Measurements from ENCODE around the gene RPS15. TPM values are rescaled to one million over a fixed set of nuclear protein-coding genes. Genes with fewer than 3 reads are reported as not detected.

The RPS15 gene
- total RNA-seq, 2 experiments from 2014 or later: 1,384 TPM

GRCh38 chr19:1425102-1425837 is 12.9 kb upstream of the RPS15 start:
- peaks cover 49% of the 10 kb centered on the region for H3K36me3 Mint-ChIP-seq (ENCODE audit: low read depth)
- H3K9me3 Mint-ChIP-seq (ENCODE audit: insufficient read depth): no peaks in the 10 kb centered on the region
- ChIA-PET CTCF (no interaction called here), POLR2A (no interaction called here)
- DNase-seq: no peak
- no peak overlapping the region for H3K4me3 Mint-ChIP-seq
- H3K27me3 Mint-ChIP-seq (ENCODE audit: low read depth): no peaks in the 10 kb centered on the region
- H3K4me1 Mint-ChIP-seq (ENCODE audit: low read depth): no peaks in the 10 kb centered on the region
- no peak overlapping the region for H3K27ac Mint-ChIP-seq
- no peak for ATAC-seq

- peaks cover 45% of the 10 kb centered on the region for H3K36me3 Mint-ChIP-seq (ENCODE audit: low read depth)
- no peaks in the 10 kb centered on the region for H3K27me3 Mint-ChIP-seq (ENCODE audit: low read depth)
- ATAC-seq: no peak
- no peaks in the 10 kb centered on the region for H3K9me3 Mint-ChIP-seq (ENCODE audit: insufficient read depth)
- no peak overlapping the region for H3K4me3 Mint-ChIP-seq
- H3K27ac Mint-ChIP-seq: no peak overlapping the region
- H3K4me1 Mint-ChIP-seq (ENCODE audit: low read depth): no peaks in the 10 kb centered on the region
- ChIA-PET POLR2A (no interaction called here), CTCF (no interaction called here)
- no peak for DNase-seq
These were observed 12.3 kb upstream of the RPS15 start for GRCh38 chr19:1425902-1426301.

DNA sequence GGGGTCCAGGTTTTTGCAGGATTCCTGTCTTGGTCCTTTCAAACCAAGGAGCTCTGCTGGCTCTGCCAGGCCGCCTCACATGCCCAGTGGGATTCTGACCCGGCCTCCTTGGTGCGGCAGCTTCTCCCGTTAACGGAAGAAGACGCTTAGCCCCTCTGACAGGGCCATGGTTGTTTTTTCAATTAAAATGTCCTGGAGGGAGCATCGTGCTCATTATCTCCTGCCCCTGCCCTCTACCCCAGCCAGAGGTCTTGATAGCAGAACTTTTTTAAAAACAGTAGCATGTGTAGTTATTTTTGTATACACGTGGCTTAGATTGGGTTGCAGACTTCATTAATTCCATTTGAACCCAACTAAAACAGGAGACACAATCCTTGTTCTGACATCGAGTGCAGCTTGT is 11.5 kb upstream of the RPS15 start:
- no peak overlapping the region for H3K4me3 Mint-ChIP-seq

DNA sequence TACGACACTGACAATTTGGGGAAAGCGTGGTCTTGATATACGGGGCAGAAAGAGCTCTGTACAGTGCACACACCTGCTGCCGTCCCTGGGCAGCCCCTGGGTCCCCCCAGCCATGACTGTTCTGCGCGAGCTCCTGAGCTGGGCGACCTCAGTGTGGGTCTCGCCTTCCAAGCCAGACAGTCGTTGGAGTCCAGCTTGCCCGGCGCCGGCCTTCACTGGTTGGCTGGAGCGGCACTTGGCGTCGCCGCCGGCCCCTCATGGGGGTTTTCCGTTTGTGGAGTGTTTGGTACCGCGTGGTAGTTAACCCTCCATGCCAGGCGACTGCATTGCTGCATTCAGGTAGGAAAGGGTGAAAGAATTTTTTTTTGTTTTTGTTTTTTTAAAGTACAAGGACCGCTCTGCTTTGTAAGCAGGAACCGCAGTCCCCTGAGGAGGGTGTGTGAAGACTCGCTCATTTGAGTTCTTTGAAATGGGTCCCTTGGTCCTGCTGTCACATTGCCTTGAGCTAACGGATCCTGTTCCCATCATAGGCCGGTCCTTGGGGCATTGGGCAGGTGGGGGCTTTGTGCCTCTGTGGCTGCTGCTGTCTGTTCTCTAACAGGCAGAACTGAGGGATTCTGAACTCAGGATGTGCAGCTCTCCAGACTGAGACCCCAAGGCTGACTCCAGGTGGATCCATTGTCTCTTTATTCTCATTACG is 10.8 kb upstream of the RPS15 start:
- no peak for DNase-seq
- POLR2A ChIA-PET: no interaction called here
- peaks cover 46% of the 10 kb centered on the region for H3K36me3 Mint-ChIP-seq (ENCODE audit: low read depth)
- H3K27me3 Mint-ChIP-seq (ENCODE audit: low read depth): no peaks in the 10 kb centered on the region
- CTCF ChIA-PET: interaction anchor here (1.0 kb wide), 1 partner anchor 14 kb away, joined by 6 read pairs; no protein-coding TSS in a partner anchor
- no peak overlapping the region for H3K4me3 Mint-ChIP-seq
- H3K4me1 Mint-ChIP-seq (ENCODE audit: low read depth): no peaks in the 10 kb centered on the region
- ATAC-seq: no peak
- no peak overlapping the region for H3K27ac Mint-ChIP-seq
- H3K9me3 Mint-ChIP-seq (ENCODE audit: insufficient read depth): no peaks in the 10 kb centered on the region

More for the DNA sequence above, 11.5 kb upstream of the RPS15 start:
- Mint-ChIP-seq H3K27me3 (ENCODE audit: low read depth) (no peaks in the 10 kb centered on the region), H3K4me1 (ENCODE audit: low read depth) (no peaks in the 10 kb centered on the region), H3K9me3 (ENCODE audit: insufficient read depth) (no peaks in the 10 kb centered on the region), H3K27ac (no peak overlapping the region), H3K36me3 (ENCODE audit: low read depth) (peaks cover 47% of the 10 kb centered on the region)
- ChIA-PET POLR2A (no interaction called here), CTCF (interaction anchor here (1.0 kb wide), 1 partner anchor 14 kb away, joined by 6 read pairs; no protein-coding TSS in a partner anchor)
- DNase-seq (no peak), ATAC-seq (no peak)

GRCh38 chr19:1428738-1429391 is 9.3 kb upstream of the RPS15 start:
- DNase-seq (no peak), ATAC-seq (no peak)
- Mint-ChIP-seq H3K4me3 (no peak overlapping the region), H3K27ac (no peak overlapping the region), H3K27me3 (ENCODE audit: low read depth) (no peaks in the 10 kb centered on the region), H3K36me3 (ENCODE audit: low read depth) (peaks cover 39% of the 10 kb centered on the region), H3K9me3 (ENCODE audit: insufficient read depth) (no peaks in the 10 kb centered on the region), H3K4me1 (ENCODE audit: low read depth) (no peaks in the 10 kb centered on the region)
- ChIA-PET POLR2A (no interaction called here), CTCF (interaction anchor here (1.3 kb wide), 1 partner anchor 9 kb away, joined by 6 read pairs; no protein-coding TSS in a partner anchor)

- no peak overlapping the region for H3K4me3 Mint-ChIP-seq
- no peaks in the 10 kb centered on the region for H3K9me3 Mint-ChIP-seq (ENCODE audit: insufficient read depth)
- DNase-seq: no peak
- H3K27me3 Mint-ChIP-seq (ENCODE audit: low read depth): no peaks in the 10 kb centered on the region
- H3K27ac Mint-ChIP-seq: no peak overlapping the region
- POLR2A ChIA-PET: no interaction called here
- CTCF ChIA-PET: no interaction called here
- peaks cover 33% of the 10 kb centered on the region for H3K36me3 Mint-ChIP-seq (ENCODE audit: low read depth)
- no peak for ATAC-seq
- no peaks in the 10 kb centered on the region for H3K4me1 Mint-ChIP-seq (ENCODE audit: low read depth)
These were observed 8.4 kb upstream of the RPS15 start for GRCh38 chr19:1429750-1430149.

DNA sequence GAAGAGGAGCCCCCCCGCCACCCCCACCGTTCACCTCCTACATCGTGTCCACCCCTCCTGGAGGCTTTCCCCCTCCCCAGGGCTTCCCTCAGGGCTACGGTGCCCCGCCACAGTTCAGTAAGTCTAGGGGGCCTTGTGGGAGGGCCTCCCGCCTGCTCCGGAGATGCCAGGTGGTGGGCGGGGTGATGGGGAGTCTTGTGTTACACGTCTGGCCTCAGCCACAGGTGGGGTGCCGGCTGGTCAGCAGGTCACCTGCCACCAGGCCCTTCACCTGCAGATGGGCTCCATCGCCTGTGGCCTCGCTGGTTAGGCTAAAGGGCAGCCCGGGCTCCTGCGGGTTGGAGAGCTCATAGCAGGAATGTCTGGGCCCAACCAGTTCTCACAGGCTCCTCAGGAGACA is 8.0 kb upstream of the RPS15 start:
- Mint-ChIP-seq H3K27me3 (ENCODE audit: low read depth) (no peaks in the 10 kb centered on the region), H3K9me3 (ENCODE audit: insufficient read depth) (no peaks in the 10 kb centered on the region), H3K4me1 (ENCODE audit: low read depth) (no peaks in the 10 kb centered on the region), H3K4me3 (no peak overlapping the region), H3K27ac (no peak overlapping the region), H3K36me3 (ENCODE audit: low read depth) (peaks cover 30% of the 10 kb centered on the region)
- no peak for ATAC-seq
- ChIA-PET CTCF (no interaction called here), POLR2A (no interaction called here)
- no peak for DNase-seq

- Mint-ChIP-seq H3K27ac (no peak overlapping the region), H3K27me3 (ENCODE audit: low read depth) (no peaks in the 10 kb centered on the region), H3K9me3 (ENCODE audit: insufficient read depth) (no peaks in the 10 kb centered on the region), H3K4me1 (ENCODE audit: low read depth) (no peaks in the 10 kb centered on the region), H3K36me3 (ENCODE audit: low read depth) (peaks cover 27% of the 10 kb centered on the region), H3K4me3 (no peak overlapping the region)
- CTCF ChIA-PET: no interaction called here
- no peak for DNase-seq
- POLR2A ChIA-PET: no interaction called here
- ATAC-seq: no peak
These were observed 6.3 kb upstream of the RPS15 start for GRCh38 chr19:1431759-1432506.

DNA sequence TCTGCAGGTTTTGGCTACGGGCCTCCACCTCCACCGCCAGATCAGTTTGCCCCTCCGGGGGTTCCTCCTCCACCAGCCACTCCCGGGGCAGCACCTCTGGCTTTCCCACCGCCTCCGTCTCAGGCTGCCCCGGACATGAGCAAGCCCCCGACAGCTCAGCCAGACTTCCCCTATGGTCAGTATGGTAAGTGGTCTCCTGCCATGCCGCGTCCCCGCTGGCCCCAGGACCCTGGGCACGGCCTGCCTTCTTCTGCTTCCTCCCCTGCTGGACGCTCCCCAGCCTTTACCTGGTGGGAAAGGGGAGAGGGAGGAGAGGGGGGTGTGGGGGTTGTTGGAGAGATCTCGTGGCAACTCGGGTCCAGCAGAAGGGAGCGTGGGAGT is 5.7 kb upstream of the RPS15 start:
- ATAC-seq (no peak), DNase-seq (no peak)
- H3K36me3 Mint-ChIP-seq (ENCODE audit: low read depth): peaks cover 27% of the 10 kb centered on the region
- H3K27me3 Mint-ChIP-seq (ENCODE audit: low read depth): no peaks in the 10 kb centered on the region
- peaks cover under 1% of the 10 kb centered on the region for H3K4me1 Mint-ChIP-seq (ENCODE audit: low read depth)
- H3K9me3 Mint-ChIP-seq (ENCODE audit: insufficient read depth): no peaks in the 10 kb centered on the region
- no peak overlapping the region for H3K27ac Mint-ChIP-seq
- CTCF ChIA-PET: no interaction called here
- H3K4me3 Mint-ChIP-seq: no peak overlapping the region
- POLR2A ChIA-PET: interaction anchor here (1.4 kb wide), 1 partner anchor 39 kb away, joined by 4 read pairs; no protein-coding TSS in a partner anchor

- Mint-ChIP-seq H3K4me1 (ENCODE audit: low read depth) (peaks cover 9% of the 10 kb centered on the region), H3K27me3 (ENCODE audit: low read depth) (no peaks in the 10 kb centered on the region), H3K9me3 (ENCODE audit: insufficient read depth) (no peaks in the 10 kb centered on the region), H3K4me3 (no peak overlapping the region), H3K36me3 (ENCODE audit: low read depth) (peaks cover 26% of the 10 kb centered on the region), H3K27ac (no peak overlapping the region)
- POLR2A ChIA-PET: interaction anchor here (1.4 kb wide), 1 partner anchor 38 kb away, joined by 4 read pairs; no protein-coding TSS in a partner anchor
- no peak for DNase-seq
- ATAC-seq: no peak
- CTCF ChIA-PET: no interaction called here
These were observed 4.8 kb upstream of the RPS15 start for GRCh38 chr19:1433119-1434039.

- DNase-seq (no peak), ATAC-seq (no peak)
- Mint-ChIP-seq H3K4me1 (ENCODE audit: low read depth) (peaks cover 9% of the 10 kb centered on the region), H3K9me3 (ENCODE audit: insufficient read depth) (no peaks in the 10 kb centered on the region), H3K27me3 (ENCODE audit: low read depth) (no peaks in the 10 kb centered on the region), H3K4me3 (no peak overlapping the region), H3K36me3 (ENCODE audit: low read depth) (peaks cover 30% of the 10 kb centered on the region), H3K27ac (no peak overlapping the region)
- ChIA-PET POLR2A (interaction anchor here (1.4 kb wide), 1 partner anchor 37 kb away, joined by 4 read pairs; no protein-coding TSS in a partner anchor), CTCF (no interaction called here)
These were observed 4.2 kb upstream of the RPS15 start for GRCh38 chr19:1434040-1434366.
